ENCODE measurements around the gene IGSF1.

The IGSF1 gene, protein sequence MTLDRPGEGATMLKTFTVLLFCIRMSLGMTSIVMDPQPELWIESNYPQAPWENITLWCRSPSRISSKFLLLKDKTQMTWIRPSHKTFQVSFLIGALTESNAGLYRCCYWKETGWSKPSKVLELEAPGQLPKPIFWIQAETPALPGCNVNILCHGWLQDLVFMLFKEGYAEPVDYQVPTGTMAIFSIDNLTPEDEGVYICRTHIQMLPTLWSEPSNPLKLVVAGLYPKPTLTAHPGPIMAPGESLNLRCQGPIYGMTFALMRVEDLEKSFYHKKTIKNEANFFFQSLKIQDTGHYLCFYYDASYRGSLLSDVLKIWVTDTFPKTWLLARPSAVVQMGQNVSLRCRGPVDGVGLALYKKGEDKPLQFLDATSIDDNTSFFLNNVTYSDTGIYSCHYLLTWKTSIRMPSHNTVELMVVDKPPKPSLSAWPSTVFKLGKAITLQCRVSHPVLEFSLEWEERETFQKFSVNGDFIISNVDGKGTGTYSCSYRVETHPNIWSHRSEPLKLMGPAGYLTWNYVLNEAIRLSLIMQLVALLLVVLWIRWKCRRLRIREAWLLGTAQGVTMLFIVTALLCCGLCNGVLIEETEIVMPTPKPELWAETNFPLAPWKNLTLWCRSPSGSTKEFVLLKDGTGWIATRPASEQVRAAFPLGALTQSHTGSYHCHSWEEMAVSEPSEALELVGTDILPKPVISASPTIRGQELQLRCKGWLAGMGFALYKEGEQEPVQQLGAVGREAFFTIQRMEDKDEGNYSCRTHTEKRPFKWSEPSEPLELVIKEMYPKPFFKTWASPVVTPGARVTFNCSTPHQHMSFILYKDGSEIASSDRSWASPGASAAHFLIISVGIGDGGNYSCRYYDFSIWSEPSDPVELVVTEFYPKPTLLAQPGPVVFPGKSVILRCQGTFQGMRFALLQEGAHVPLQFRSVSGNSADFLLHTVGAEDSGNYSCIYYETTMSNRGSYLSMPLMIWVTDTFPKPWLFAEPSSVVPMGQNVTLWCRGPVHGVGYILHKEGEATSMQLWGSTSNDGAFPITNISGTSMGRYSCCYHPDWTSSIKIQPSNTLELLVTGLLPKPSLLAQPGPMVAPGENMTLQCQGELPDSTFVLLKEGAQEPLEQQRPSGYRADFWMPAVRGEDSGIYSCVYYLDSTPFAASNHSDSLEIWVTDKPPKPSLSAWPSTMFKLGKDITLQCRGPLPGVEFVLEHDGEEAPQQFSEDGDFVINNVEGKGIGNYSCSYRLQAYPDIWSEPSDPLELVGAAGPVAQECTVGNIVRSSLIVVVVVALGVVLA (N-terminal part only)

DNA sequence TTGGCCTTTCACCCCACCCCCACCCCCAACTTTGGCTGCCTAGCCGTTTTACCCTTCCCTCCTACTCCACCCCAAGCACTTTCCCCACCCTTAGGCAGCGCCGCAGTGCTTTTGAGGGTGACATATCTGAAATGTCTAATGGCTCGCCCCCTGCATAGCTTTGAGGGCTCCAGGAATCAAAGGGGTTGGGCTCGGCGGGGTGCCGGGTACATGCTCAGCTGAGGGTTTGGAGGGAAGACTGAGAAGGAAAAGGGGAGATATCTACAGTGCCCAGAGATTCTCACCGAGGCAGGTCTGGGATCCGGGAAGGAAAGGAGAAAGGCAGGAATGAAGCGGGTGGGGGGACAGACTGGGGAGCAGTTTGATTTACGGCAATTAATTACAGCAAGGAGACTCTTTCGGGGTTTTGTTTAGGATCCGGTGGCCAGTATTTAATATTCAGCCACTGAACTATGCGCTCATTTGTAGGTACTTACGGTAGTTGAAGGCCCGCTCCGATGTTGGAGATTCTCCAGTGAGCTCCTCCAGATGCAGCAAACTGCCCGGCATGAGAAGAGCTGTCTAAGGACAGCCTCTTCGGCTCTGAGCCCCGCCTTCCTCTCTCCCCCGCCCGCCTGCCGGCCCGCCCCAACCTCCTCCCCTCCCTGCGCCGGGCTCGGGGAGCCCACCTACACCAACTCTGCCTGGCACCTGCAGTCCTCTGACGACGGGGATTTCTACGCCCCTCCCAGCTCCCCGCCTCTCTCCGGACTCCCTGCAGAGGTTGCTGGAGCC, at the start of gene IGSF1:
IGSF1 (minus strand) TSS at position 569 of the 774 bp plus-strand sequence. CDS start 2,632 bp downstream, outside the sequence.
- Histone ChIP-seq H3K9me3 (no peaks in the 10 kb centered on the region), H3K36me3 (replicated peaks) (no peaks in the 10 kb centered on the region), H3K4me1 (peaks cover 6% of the 10 kb centered on the region), H3K4me3 (peak within 1 kb of the TSS; percentile 32), H3K27me3 (ENCODE audit: low read depth) (no peaks in the 10 kb centered on the region)
- peak; percentile 81 to 84 for DNase-seq (ENCODE audit: low spot score in 2 of 2)
- in situ Hi-C loops (cut with MboI; ENCODE audit: low sequenced_read_pairs) = no loop called here

DNA sequence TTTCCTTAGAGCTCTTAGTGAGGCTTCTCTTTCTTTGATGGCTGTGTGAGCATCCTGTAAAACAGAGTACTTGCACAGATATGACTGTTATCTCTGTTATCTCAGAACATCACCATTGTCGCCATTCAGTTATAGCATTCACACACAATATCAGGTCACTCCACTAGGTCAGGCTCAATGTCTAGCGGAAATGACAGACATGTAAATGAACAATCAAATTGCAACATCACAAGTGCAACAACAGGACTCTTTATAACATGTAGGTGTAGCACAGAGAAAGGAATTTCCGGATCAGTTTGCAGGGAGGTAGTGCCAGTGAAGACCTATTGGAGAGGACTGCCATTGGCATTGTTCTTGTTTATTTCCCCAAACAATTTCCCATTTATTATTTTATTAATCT, 43.2 kb upstream of the IGSF1 start:
- H3K4me3 ChIP-seq = no peak overlapping the region
- no peaks in the 10 kb centered on the region for H3K4me1 ChIP-seq
- no peaks in the 10 kb centered on the region for H3K9me3 ChIP-seq
- H3K27me3 ChIP-seq (ENCODE audit: low read depth) = peaks cover 3% of the 10 kb centered on the region
- H3K36me3 ChIP-seq (replicated peaks) = no peaks in the 10 kb centered on the region
- in situ Hi-C loops (cut with MboI; ENCODE audit: low sequenced_read_pairs) = no loop called here
- no peak for DNase-seq (ENCODE audit: low spot score in 2 of 2)

DNA sequence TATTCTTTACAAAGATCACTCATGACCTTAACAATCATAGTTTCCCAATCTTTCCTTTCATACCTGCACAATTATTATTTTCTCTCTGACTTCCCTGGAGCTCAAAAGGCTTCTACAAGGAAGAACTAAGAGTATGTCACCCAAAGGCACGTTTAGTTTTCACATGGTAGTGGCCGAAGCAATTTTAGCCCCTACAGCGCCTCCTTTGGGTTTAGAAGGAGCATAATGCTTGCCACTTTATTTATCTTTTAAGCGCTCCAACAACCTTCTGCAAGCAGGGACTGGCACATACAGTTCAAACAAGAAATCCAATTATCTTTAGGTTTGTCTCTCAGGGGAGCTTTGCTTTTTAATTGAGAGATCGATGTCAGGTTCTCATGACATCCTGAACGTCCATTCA, 42.0 kb upstream of the IGSF1 start:
- no peak for DNase-seq (ENCODE audit: low spot score in 2 of 2)
- in situ Hi-C loops (cut with MboI; ENCODE audit: low sequenced_read_pairs) = no loop called here

DNA sequence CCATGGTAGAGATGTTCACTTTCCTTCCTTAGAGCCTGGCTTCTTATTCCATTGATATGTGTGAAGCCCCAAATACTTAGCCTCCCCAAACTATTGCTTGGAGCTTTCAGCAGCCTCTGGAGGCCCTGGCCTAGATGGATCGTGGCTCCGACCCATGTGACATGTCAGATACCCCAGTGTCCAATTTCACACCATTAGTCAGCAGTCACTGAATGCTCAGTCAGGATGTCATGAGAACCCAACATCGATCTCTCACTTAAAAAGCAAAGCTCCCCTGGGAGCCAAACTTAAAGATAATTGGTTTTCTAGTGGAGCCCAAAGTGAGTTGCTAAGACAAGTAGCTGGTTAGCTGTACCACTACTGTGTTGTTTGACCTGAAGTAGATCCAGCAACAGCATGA, 41.6 kb upstream of the IGSF1 start:
- H3K4me3 ChIP-seq = no peak overlapping the region
- no peaks in the 10 kb centered on the region for H3K36me3 ChIP-seq (replicated peaks)
- H3K9me3 ChIP-seq = no peaks in the 10 kb centered on the region
- no peaks in the 10 kb centered on the region for H3K4me1 ChIP-seq
- in situ Hi-C loops (cut with MboI; ENCODE audit: low sequenced_read_pairs) = no loop called here
- DNase-seq (ENCODE audit: low spot score in 2 of 2) = no peak
- no peaks in the 10 kb centered on the region; the same call in none of the 2 replicates for H3K27me3 ChIP-seq (ENCODE audit: low read depth)

More for the DNA sequence above, 42.0 kb upstream of the IGSF1 start:
- no peaks in the 10 kb centered on the region; the same call in none of the 2 replicates for H3K27me3 ChIP-seq (ENCODE audit: low read depth)
- no peaks in the 10 kb centered on the region for H3K4me1 ChIP-seq
- no peak overlapping the region for H3K4me3 ChIP-seq
- no peaks in the 10 kb centered on the region for H3K36me3 ChIP-seq (replicated peaks)
- H3K9me3 ChIP-seq = no peaks in the 10 kb centered on the region

GRCh38 chrX:131322651-131323050, 33.5 kb upstream of the IGSF1 start:
- no peak for DNase-seq (ENCODE audit: low spot score in 2 of 2)
- H3K27me3 ChIP-seq (ENCODE audit: low read depth) = 0 out of 2 replicates have a peak, but pooled peaks cover 2% of the 10 kb centered on the region
- no peaks in the 10 kb centered on the region for H3K4me1 ChIP-seq
- H3K36me3 ChIP-seq (replicated peaks) = no peaks in the 10 kb centered on the region
- in situ Hi-C loops (cut with MboI; ENCODE audit: low sequenced_read_pairs) = no loop called here
- H3K4me3 ChIP-seq = no peak overlapping the region
- H3K9me3 ChIP-seq = no peaks in the 10 kb centered on the region

- H3K27me3 ChIP-seq (ENCODE audit: low read depth) = 0 out of 2 replicates have a peak, but pooled peaks cover 2% of the 10 kb centered on the region
- no peak for DNase-seq (ENCODE audit: low spot score in 2 of 2)
- in situ Hi-C loops (cut with MboI; ENCODE audit: low sequenced_read_pairs) = no loop called here
Measured at GRCh38 chrX:131317326-131317725, 28.2 kb upstream of the IGSF1 start.

DNA sequence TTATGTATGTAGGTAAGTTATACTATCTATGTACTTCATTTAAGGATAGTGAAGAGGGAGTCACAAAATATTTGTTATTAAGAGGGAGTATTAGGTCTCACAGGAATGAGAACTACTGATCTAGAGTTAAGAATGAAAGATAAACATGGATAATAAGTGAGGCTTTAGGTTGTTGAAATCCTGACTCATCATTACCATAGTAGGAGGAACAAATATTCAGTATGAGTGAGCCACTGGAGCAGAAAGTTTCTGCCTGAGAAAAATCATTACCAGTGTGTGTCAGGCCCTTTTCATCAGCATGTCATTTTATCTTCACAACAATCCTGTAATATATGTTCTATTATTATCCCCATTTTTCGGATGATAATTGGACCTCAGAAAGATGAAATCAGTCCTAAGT, 27.2 kb upstream of the IGSF1 start:
- no peaks in the 10 kb centered on the region for H3K9me3 ChIP-seq
- in situ Hi-C loops (cut with MboI; ENCODE audit: low sequenced_read_pairs) = no loop called here
- H3K36me3 ChIP-seq (replicated peaks) = no peaks in the 10 kb centered on the region
- 0 out of 2 replicates have a peak, but pooled peaks cover 2% of the 10 kb centered on the region for H3K27me3 ChIP-seq (ENCODE audit: low read depth)
- no peaks in the 10 kb centered on the region for H3K4me1 ChIP-seq
- no peak for DNase-seq (ENCODE audit: low spot score in 2 of 2)
- no peak overlapping the region for H3K4me3 ChIP-seq

More at GRCh38 chrX:131317326-131317725, 28.2 kb upstream of the IGSF1 start:
- Histone ChIP-seq H3K36me3 (replicated peaks) (no peaks in the 10 kb centered on the region), H3K4me3 (no peak overlapping the region), H3K4me1 (no peaks in the 10 kb centered on the region), H3K9me3 (no peaks in the 10 kb centered on the region)

DNA sequence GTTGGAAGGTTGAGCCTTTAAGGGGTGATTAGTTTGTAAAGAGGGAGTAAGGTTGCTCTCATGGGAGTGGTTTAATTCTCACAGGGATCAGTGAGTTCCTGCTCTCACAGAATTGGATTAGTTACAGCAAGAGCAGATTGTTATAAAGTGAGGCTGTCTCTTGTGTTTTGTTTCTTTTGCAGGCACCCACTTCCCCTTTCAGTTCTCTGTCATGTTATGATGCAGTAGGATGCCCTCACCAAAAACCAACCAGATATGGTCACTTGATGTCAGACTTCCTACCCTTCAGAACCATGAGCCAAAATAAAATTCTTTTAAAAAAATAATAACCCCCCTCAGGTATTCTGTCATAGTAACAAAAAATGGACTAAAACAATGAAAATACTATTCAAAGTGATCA, 19.9 kb upstream of the IGSF1 start:
- H3K27me3 ChIP-seq (ENCODE audit: low read depth) = no peaks in the 10 kb centered on the region; the same call in 1 of the 2 replicates
- H3K4me3 ChIP-seq = no peak overlapping the region
- no peaks in the 10 kb centered on the region for H3K36me3 ChIP-seq (replicated peaks)
- H3K4me1 ChIP-seq = no peaks in the 10 kb centered on the region
- H3K9me3 ChIP-seq = no peaks in the 10 kb centered on the region
- in situ Hi-C loops (cut with MboI; ENCODE audit: low sequenced_read_pairs) = no loop called here
- DNase-seq (ENCODE audit: low spot score in 2 of 2) = no peak

- Histone ChIP-seq H3K4me1 (no peaks in the 10 kb centered on the region), H3K9me3 (no peaks in the 10 kb centered on the region), H3K4me3 (no peak overlapping the region), H3K36me3 (replicated peaks) (no peaks in the 10 kb centered on the region), H3K27me3 (ENCODE audit: low read depth) (no peaks in the 10 kb centered on the region; the same call in 1 of the 2 replicates)
- no peak for DNase-seq (ENCODE audit: low spot score in 2 of 2)
- in situ Hi-C loops (cut with MboI; ENCODE audit: low sequenced_read_pairs) = no loop called here
Measured at GRCh38 chrX:131306601-131307000, 17.5 kb upstream of the IGSF1 start.

GRCh38 chrX:131305926-131306325, 16.8 kb upstream of the IGSF1 start:
- in situ Hi-C loops (cut with MboI; ENCODE audit: low sequenced_read_pairs) = no loop called here
- no peaks in the 10 kb centered on the region for H3K36me3 ChIP-seq (replicated peaks)
- DNase-seq (ENCODE audit: low spot score in 2 of 2) = no peak
- no peaks in the 10 kb centered on the region for H3K9me3 ChIP-seq
- no peaks in the 10 kb centered on the region; the same call in 1 of the 2 replicates for H3K27me3 ChIP-seq (ENCODE audit: low read depth)
- no peak overlapping the region for H3K4me3 ChIP-seq
- no peaks in the 10 kb centered on the region for H3K4me1 ChIP-seq

- in situ Hi-C loops (cut with MboI; ENCODE audit: low sequenced_read_pairs) = no loop called here
- Histone ChIP-seq H3K4me1 (no peaks in the 10 kb centered on the region), H3K9me3 (no peaks in the 10 kb centered on the region), H3K27me3 (ENCODE audit: low read depth) (peaks cover 2% of the 10 kb centered on the region; the same call in 1 of the 2 replicates), H3K36me3 (replicated peaks) (no peaks in the 10 kb centered on the region), H3K4me3 (no peak overlapping the region)
- no peak for DNase-seq (ENCODE audit: low spot score in 2 of 2)
Measured at GRCh38 chrX:131302701-131303100, 13.6 kb upstream of the IGSF1 start.

DNA sequence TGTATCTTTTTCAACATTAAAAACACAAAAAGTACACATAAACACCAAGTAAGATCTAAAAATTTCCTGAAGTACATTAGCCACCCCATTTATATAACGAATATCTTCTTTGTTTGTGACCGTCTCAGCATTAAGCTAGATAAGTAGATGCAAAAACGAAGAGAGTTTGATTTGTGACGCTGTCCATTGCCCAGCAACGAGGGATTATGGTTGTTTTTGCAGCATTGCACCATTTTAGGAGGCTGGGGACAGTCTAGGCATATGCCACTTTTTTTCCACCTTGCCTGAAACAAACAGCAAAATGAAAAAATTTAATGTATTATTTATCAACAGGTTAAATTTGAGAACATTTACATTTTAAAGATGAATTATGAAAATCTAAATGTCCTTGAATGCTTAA, 12.0 kb upstream of the IGSF1 start:
- H3K4me1 ChIP-seq = no peaks in the 10 kb centered on the region
- H3K36me3 ChIP-seq (replicated peaks) = no peaks in the 10 kb centered on the region
- H3K9me3 ChIP-seq = no peaks in the 10 kb centered on the region
- H3K4me3 ChIP-seq = no peak overlapping the region
- no peak for DNase-seq (ENCODE audit: low spot score in 2 of 2)
- H3K27me3 ChIP-seq (ENCODE audit: low read depth) = peaks cover 2% of the 10 kb centered on the region; the same call in 1 of the 2 replicates
- in situ Hi-C loops (cut with MboI; ENCODE audit: low sequenced_read_pairs) = no loop called here
